Esophagus muscularis mucosa (tissue), 4 donors: ENCODE measurements around the gene KNTC1.
"Not testable (repeated sequence)": the region's sequence is repeated elsewhere in the genome, so short reads cannot be mapped to it uniquely, and the experiment has no call there.

Experiments
- EP300 ChIP-seq: sonication (generic); formaldehyde crosslinking; IDR thresholded peaks from one replicate; pipeline ENCODE4 v1.6.1; 2017; ENCODE audit warnings: antibody characterized with exemption
- POLR2AphosphoS5 ChIP-seq, 2 donors: sonication (generic); formaldehyde crosslinking; IDR thresholded peaks; one replicate each; pipeline ENCODE4 v1.6.1; 2017; ENCODE audit warnings: antibody characterized with exemption in 2 of 2
- TF ChIP-seq, protein P1 (sequence below), 3 experiments: fragments of 200-600 bp in 2 of 3; fragments of 450-650 bp in 1 of 3; sonication (generic) in 2 of 3; IDR thresholded peaks; one replicate each; pipeline ENCODE4 v1.5.1; 2017 to 2019; ENCODE audit warnings: antibody characterized with exemption in 3 of 3, mild to moderate bottlenecking in 2 of 3, moderate library complexity in 1 of 3

DNA sequence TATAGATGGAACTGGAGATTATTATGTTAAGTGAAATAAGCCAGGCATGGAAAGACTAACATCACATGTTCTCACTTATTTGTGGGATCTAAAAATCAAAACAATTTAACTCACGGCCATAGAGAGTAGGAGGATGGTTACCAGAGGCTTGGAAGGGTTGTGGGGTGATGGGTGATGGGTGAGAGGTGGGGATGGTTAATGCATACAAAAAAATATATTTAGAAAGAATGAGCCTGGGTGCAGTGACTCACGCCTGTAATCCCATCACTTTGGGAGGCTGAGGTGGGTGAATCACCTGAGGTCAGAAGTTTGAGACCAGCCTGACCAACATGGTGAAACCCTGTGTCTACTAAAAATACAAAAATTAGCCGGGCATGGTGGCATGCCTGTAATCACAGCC, 43.0 kb downstream of the KNTC1 start:
- TF ChIP-seq, protein P1, sequence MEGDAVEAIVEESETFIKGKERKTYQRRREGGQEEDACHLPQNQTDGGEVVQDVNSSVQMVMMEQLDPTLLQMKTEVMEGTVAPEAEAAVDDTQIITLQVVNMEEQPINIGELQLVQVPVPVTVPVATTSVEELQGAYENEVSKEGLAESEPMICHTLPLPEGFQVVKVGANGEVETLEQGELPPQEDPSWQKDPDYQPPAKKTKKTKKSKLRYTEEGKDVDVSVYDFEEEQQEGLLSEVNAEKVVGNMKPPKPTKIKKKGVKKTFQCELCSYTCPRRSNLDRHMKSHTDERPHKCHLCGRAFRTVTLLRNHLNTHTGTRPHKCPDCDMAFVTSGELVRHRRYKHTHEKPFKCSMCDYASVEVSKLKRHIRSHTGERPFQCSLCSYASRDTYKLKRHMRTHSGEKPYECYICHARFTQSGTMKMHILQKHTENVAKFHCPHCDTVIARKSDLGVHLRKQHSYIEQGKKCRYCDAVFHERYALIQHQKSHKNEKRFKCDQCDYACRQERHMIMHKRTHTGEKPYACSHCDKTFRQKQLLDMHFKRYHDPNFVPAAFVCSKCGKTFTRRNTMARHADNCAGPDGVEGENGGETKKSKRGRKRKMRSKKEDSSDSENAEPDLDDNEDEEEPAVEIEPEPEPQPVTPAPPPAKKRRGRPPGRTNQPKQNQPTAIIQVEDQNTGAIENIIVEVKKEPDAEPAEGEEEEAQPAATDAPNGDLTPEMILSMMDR (IDR thresholded peaks at IDR 0.05), result not testable (repeated sequence)
- not testable (repeated sequence) for TF ChIP-seq EP300; POLR2AphosphoS5 (IDR thresholded peaks at IDR 0.05)
